SK-N-SH treated with all-trans-retinoic acid at 6 μM for 48 hours (cell line): ENCODE data around the gene GPRIN2.
A peak's percentile ranks its signal among the peaks of the same experiment; 100 is the strongest.

Experiments
- ATAC-seq: fragments of 200-7000 bp; cut with Tn5 transposase; 3 replicates; pipeline ENCODE4 v1.9.1; 2020; ENCODE audit warnings: mild to moderate bottlenecking, moderate library complexity
- ARNTL ChIP-seq: fragments of 450-650 bp; formaldehyde crosslinking; IDR thresholded peaks from 2 replicates; pipeline ENCODE4 v1.5.0; 2020; ENCODE audit warnings: low read depth, mild to moderate bottlenecking, moderate library complexity, borderline replicate concordance
- BACH2 ChIP-seq: fragments of 250-450 bp; sonication (Bioruptor Pico); IDR thresholded peaks from 2 replicates; pipeline ENCODE4 v1.9.0; 2021; ENCODE audit warnings: mild to moderate bottlenecking, borderline replicate concordance
- CSDC2 ChIP-seq: fragments of 250-450 bp; sonication (Bioruptor Pico); IDR thresholded peaks from 2 replicates; pipeline ENCODE4 v1.5.0; 2020; ENCODE audit warnings: mild to moderate bottlenecking, moderate library complexity
- CSRNP3 ChIP-seq: fragments of 250-450 bp; sonication (Bioruptor Pico); IDR thresholded peaks from 2 replicates; pipeline ENCODE4 v1.5.1; 2021; ENCODE audit warnings: mild to moderate bottlenecking, moderate library complexity
- ESRRG ChIP-seq: fragments of 250-450 bp; sonication (Bioruptor Pico); IDR thresholded peaks from 2 replicates; pipeline ENCODE4 v1.6.1; 2021; ENCODE audit warnings: mild to moderate bottlenecking
- GLIS3 ChIP-seq: fragments of 250-450 bp; sonication (Bioruptor Pico); IDR thresholded peaks from 2 replicates; pipeline ENCODE4 v1.5.0; 2020; ENCODE audit warnings: mild to moderate bottlenecking, moderate library complexity
- ISL1 ChIP-seq: fragments of 250-450 bp; sonication (Bioruptor Pico); IDR thresholded peaks from 2 replicates; pipeline ENCODE4 v2.1.2; 2022; ENCODE audit warnings: mild to moderate bottlenecking, moderate library complexity
- OSR1 ChIP-seq: fragments of 250-450 bp; sonication (Bioruptor Pico); IDR thresholded peaks from 2 replicates; pipeline ENCODE4 v1.8.0; 2022; ENCODE audit warnings: moderate library complexity, mild to moderate bottlenecking, inconsistent platforms
- PATZ1 ChIP-seq: fragments of 250-450 bp; sonication (Bioruptor Pico); IDR thresholded peaks from 2 replicates; pipeline ENCODE4 v1.8.0; 2020; ENCODE audit warnings: mild to moderate bottlenecking, moderate library complexity, borderline replicate concordance
- POU6F1 ChIP-seq: fragments of 250-450 bp; sonication (Bioruptor Pico); IDR thresholded peaks from 2 replicates; pipeline ENCODE4 v1.8.0; 2021; ENCODE audit warnings: low read depth, mild to moderate bottlenecking, moderate library complexity, borderline replicate concordance
- PPARA ChIP-seq: fragments of 250-450 bp; sonication (Bioruptor Pico); IDR thresholded peaks from 2 replicates; pipeline ENCODE4 v1.5.0; 2020; ENCODE audit warnings: mild to moderate bottlenecking, borderline replicate concordance
- RARB ChIP-seq: fragments of 250-450 bp; sonication (Bioruptor Pico); IDR thresholded peaks from 2 replicates; pipeline ENCODE4 v1.8.0; 2021; ENCODE audit warnings: mild to moderate bottlenecking, moderate library complexity
- SNAI2 ChIP-seq: fragments of 250-450 bp; sonication (Bioruptor Pico); IDR thresholded peaks from 2 replicates; pipeline ENCODE4 v1.5.0; 2020; ENCODE audit warnings: mild to moderate bottlenecking, moderate library complexity
- TSHZ2 ChIP-seq: fragments of 250-450 bp; sonication (Bioruptor Pico); IDR thresholded peaks from 2 replicates; pipeline ENCODE4 v1.5.0; 2020; ENCODE audit warnings: mild to moderate bottlenecking, moderate library complexity
- ZC3H10 ChIP-seq: fragments of 250-450 bp; sonication (Bioruptor Pico); IDR thresholded peaks from 2 replicates; pipeline ENCODE4 v1.5.1; 2021; ENCODE audit warnings: mild to moderate bottlenecking, moderate library complexity
- ZFP3 ChIP-seq: fragments of 250-450 bp; sonication (Bioruptor Pico); IDR thresholded peaks from 2 replicates; pipeline ENCODE4 v1.5.0; 2020; ENCODE audit warnings: mild to moderate bottlenecking, moderate library complexity
- ZFP30 ChIP-seq: fragments of 450-650 bp; formaldehyde crosslinking; IDR thresholded peaks from 2 replicates; pipeline ENCODE4 v1.5.0; 2022; ENCODE audit warnings: mild to moderate bottlenecking, moderate library complexity
- ZNF565 ChIP-seq: fragments of 450-650 bp; formaldehyde crosslinking; conservative IDR thresholded peaks from 2 replicates; pipeline ENCODE4 v1.5.0; 2020; ENCODE audit warnings: low read depth, mild to moderate bottlenecking, moderate library complexity
- ZNF70 ChIP-seq: fragments of 450-650 bp; formaldehyde crosslinking; IDR thresholded peaks from 2 replicates; pipeline ENCODE4 v1.5.0; 2020; ENCODE audit warnings: mild to moderate bottlenecking, moderate library complexity
- ZNF8 ChIP-seq: fragments of 450-650 bp; formaldehyde crosslinking; IDR thresholded peaks from 2 replicates; pipeline ENCODE4 v1.5.0; 2020; ENCODE audit warnings: mild to moderate bottlenecking, moderate library complexity

The GPRIN2 gene

GRCh38 chr10:46545861-46546590, 10.4 kb downstream of the GPRIN2 start:
- TF ChIP-seq ZC3H10 (CRISPR knock-in tag), result no peak
- TF ChIP-seq ESRRG, result no peak
- TF ChIP-seq SNAI2 (CRISPR knock-in tag), result no peak
- no peak for TF ChIP-seq ARNTL (CRISPR knock-in tag)
- no peak for TF ChIP-seq OSR1 (CRISPR knock-in tag)
- TF ChIP-seq BACH2 (CRISPR knock-in tag), result no peak
- TF ChIP-seq ZFP30, result no peak
- no peak for TF ChIP-seq CSRNP3 (CRISPR knock-in tag)
- TF ChIP-seq ZNF8, result no peak
- no peak for TF ChIP-seq ZNF70 (CRISPR knock-in tag)
- no peak for TF ChIP-seq ZFP3
- TF ChIP-seq TSHZ2 (CRISPR knock-in tag), result no peak
- TF ChIP-seq POU6F1 (CRISPR knock-in tag), result no peak
- no peak for TF ChIP-seq CSDC2 (CRISPR knock-in tag)
- TF ChIP-seq RARB (CRISPR knock-in tag), result no peak
- TF ChIP-seq GLIS3 (CRISPR knock-in tag), result no peak
- TF ChIP-seq ZNF565 (CRISPR knock-in tag), result no peak
- TF ChIP-seq ISL1 (CRISPR knock-in tag), result no peak
- TF ChIP-seq PPARA (CRISPR knock-in tag), result no peak
- no peak for ATAC-seq

GRCh38 chr10:46544989-46545791, 11.3 kb downstream of the GPRIN2 start:
- TF ChIP-seq ZC3H10 (CRISPR knock-in tag) (no peak), ZFP3 (no peak), ZNF565 (CRISPR knock-in tag) (no peak), ESRRG (no peak), ZNF70 (CRISPR knock-in tag) (no peak), PATZ1 (CRISPR knock-in tag) (no peak), SNAI2 (CRISPR knock-in tag) (no peak), POU6F1 (CRISPR knock-in tag) (no peak)
- peak; percentile 39 for ATAC-seq
